ENCODE measurements around the gene ADAM19.

- TF ChIP-seq CTCF (IDR thresholded peaks at IDR 0.05): no peak
- TF ChIP-seq EZH2phosphoT487 (IDR thresholded peaks at IDR 0.05): no peak
Measured at GRCh38 chr5:157611571-157612476, 36.2 kb upstream of the ADAM19 start.
